ENCODE measurements around the gene AFF3.

- TF ChIP-seq POLR2AphosphoS5 (IDR thresholded peaks at IDR 0.05) (no peak), EP300 (IDR thresholded peaks at IDR 0.05) (no peak), CTCF (IDR thresholded peaks at IDR 0.05) (no peak)
Observed at GRCh38 chr2:99622534-99622933, 519.9 kb downstream of the AFF3 start.
